ENCODE measurements around the gene NHEJ1. TPM values are rescaled to one million over a fixed set of nuclear protein-coding genes. Genes with fewer than 3 reads are reported as not detected.

NHEJ1 gene
- total RNA-seq, 5 donors from 2014 or later (not counting 1 experiment from before 2014, with no cell fraction given), result 17.3 to 21.1 (median 18.2) TPM

DNA sequence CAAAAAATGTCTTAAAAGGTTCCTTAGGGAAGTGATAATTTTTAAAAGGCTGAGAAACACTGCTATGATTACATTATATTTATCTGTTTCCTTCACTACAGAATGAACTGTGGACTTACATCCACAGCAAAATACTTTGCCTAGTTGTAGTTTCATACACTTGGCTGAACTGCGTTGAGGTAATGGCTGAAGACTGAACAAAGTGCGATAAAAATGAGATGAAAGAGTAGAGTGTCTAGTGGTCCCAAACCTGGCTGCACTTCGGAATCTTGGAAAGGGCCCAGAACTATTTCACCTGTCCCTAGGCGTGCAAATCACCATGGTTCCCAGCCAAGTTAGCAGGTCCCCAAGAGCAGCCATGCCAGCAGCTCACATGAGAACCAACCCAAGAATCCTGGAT is 81.7 kb downstream of the NHEJ1 start:
- Mint-ChIP-seq H3K4me3 (no peak overlapping the region), H3K27ac (no peak overlapping the region), H3K27me3 (no peaks in the 10 kb centered on the region), H3K9me3 (no peaks in the 10 kb centered on the region), H3K36me3 (peaks cover 32% of the 10 kb centered on the region), H3K4me1 (no peaks in the 10 kb centered on the region)
- WGBS (ENCODE audit: insufficient coverage), result 89% methylated on average over 1 of the region's 4 CpGs
- Histone ChIP-seq H3K4me3 (ENCODE audit: control insufficient read depth in 1 of 2, extremely low read depth in 1 of 2, low read length in 1 of 2) (no peak overlapping the region), H3K27ac (ENCODE audit: low read length) (no peak overlapping the region), H3K9me3 (no peaks in the 10 kb centered on the region), H3K4me1 (ENCODE audit: control insufficient read depth in 1 of 2, extremely low read depth in 1 of 2, insufficient read depth in 2 of 2, low read length in 2 of 2) (no peaks in the 10 kb centered on the region), H3K36me3 (ENCODE audit: control insufficient read depth in 2 of 2, extremely low read depth in 1 of 2, insufficient read depth in 1 of 2, low read length in 1 of 2) (peaks cover 5 to 33% of the 10 kb centered on the region in 2 donors), H3K27me3 (replicated peaks in 1 of 2; ENCODE audit: control insufficient read depth in 2 of 2, extremely low read depth in 1 of 2, insufficient read depth in 2 of 2, low read length in 1 of 2) (no peaks in the 10 kb centered on the region)
- POLR2A ChIA-PET, result no interaction called here
- ATAC-seq (replicated peaks in 1 of 4) (no peak), DNase-seq (no peak)
- CTCF ChIA-PET, result no interaction called here

DNA sequence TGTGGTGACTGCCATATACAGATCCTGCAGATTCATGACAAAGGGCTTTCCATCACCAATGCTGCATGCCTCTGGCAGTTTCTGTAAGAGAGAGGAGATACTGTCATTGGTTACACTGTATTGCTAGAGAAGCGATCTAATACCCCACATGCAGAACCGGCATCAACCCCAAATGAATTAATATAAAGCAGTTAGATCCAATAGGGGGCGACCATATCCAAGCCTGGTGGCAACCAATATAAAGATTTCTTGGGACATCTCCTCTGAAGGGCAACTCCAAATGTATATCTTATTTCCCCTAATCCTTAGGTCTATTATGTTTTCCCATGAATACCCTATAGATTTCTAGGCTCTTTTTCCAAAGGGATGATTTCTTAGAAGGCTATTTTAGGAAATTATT is 82.5 kb downstream of the NHEJ1 start:
- H3K9me3 Mint-ChIP-seq, result no peaks in the 10 kb centered on the region
- Histone ChIP-seq H3K27me3 (replicated peaks in 1 of 2; ENCODE audit: control insufficient read depth in 2 of 2, extremely low read depth in 1 of 2, insufficient read depth in 2 of 2, low read length in 1 of 2) (no peaks in the 10 kb centered on the region), H3K4me3 (ENCODE audit: control insufficient read depth in 1 of 2, extremely low read depth in 1 of 2, low read length in 1 of 2) (no peak overlapping the region), H3K4me1 (ENCODE audit: control insufficient read depth in 1 of 2, extremely low read depth in 1 of 2, insufficient read depth in 2 of 2, low read length in 2 of 2) (no peaks in the 10 kb centered on the region), H3K36me3 (ENCODE audit: control insufficient read depth in 2 of 2, extremely low read depth in 1 of 2, insufficient read depth in 1 of 2, low read length in 1 of 2) (peaks cover 5 to 33% of the 10 kb centered on the region in 2 donors), H3K9me3 (no peaks in the 10 kb centered on the region), H3K27ac (ENCODE audit: low read length) (no peak overlapping the region)
- ChIA-PET POLR2A (no interaction called here), CTCF (no interaction called here)
- H3K27ac Mint-ChIP-seq, result no peak overlapping the region
- no CpG with 5 or more reads among the region's 3 CpGs for WGBS (ENCODE audit: insufficient coverage)
- H3K36me3 Mint-ChIP-seq, result peaks cover 34% of the 10 kb centered on the region
- H3K27me3 Mint-ChIP-seq, result no peaks in the 10 kb centered on the region
- H3K4me3 Mint-ChIP-seq, result no peak overlapping the region
- H3K4me1 Mint-ChIP-seq, result no peaks in the 10 kb centered on the region
- no peak for ATAC-seq (replicated peaks in 1 of 4)
- no peak for DNase-seq

DNA sequence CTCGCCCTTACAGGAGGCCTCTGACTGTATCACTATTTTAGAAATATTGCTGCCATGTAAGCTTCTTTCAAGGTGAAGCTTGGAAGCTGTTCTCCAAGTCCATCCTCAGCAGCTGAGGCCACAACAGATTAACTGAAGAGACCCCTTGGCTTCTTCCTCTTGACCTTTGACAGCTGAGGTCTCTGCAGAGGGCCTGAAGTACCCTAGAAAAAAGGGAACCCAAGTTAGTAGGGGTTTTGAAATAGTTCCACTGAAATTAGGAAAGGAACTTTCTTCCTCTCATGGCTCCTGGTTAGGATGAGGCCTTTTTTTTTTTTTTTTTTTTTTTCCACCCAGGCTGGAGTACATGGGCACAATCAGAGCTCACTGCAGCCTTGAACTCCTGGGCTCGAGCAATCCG is 84.4 kb downstream of the NHEJ1 start:
- no peaks in the 10 kb centered on the region for H3K27me3 ChIP-seq (replicated peaks in 1 of 2; ENCODE audit: control insufficient read depth in 2 of 2, extremely low read depth in 1 of 2, insufficient read depth in 2 of 2, low read length in 1 of 2)
- H3K36me3 ChIP-seq (ENCODE audit: control insufficient read depth in 2 of 2, extremely low read depth in 1 of 2, insufficient read depth in 1 of 2, low read length in 1 of 2), result peaks cover 8 to 33% of the 10 kb centered on the region in 2 donors
- no peaks in the 10 kb centered on the region for H3K9me3 ChIP-seq
- no peaks in the 10 kb centered on the region for H3K27me3 Mint-ChIP-seq
- H3K4me1 ChIP-seq (ENCODE audit: control insufficient read depth in 1 of 2, extremely low read depth in 1 of 2, insufficient read depth in 2 of 2, low read length in 2 of 2), result no peaks in the 10 kb centered on the region
- no peak overlapping the region for H3K4me3 ChIP-seq (ENCODE audit: control insufficient read depth in 1 of 2, extremely low read depth in 1 of 2, low read length in 1 of 2)
- ATAC-seq (replicated peaks in 1 of 4) (no peak), DNase-seq (no peak)
- H3K27ac Mint-ChIP-seq, result no peak overlapping the region
- WGBS (ENCODE audit: insufficient coverage), result 100% methylated on average over 1 of the region's 3 CpGs
- H3K4me1 Mint-ChIP-seq, result no peaks in the 10 kb centered on the region
- H3K36me3 Mint-ChIP-seq, result peaks cover 44% of the 10 kb centered on the region
- H3K9me3 Mint-ChIP-seq, result no peaks in the 10 kb centered on the region
- no peak overlapping the region for H3K4me3 Mint-ChIP-seq
- ChIA-PET CTCF (no interaction called here), POLR2A (no interaction called here)
- no peak overlapping the region for H3K27ac ChIP-seq (ENCODE audit: low read length)

DNA sequence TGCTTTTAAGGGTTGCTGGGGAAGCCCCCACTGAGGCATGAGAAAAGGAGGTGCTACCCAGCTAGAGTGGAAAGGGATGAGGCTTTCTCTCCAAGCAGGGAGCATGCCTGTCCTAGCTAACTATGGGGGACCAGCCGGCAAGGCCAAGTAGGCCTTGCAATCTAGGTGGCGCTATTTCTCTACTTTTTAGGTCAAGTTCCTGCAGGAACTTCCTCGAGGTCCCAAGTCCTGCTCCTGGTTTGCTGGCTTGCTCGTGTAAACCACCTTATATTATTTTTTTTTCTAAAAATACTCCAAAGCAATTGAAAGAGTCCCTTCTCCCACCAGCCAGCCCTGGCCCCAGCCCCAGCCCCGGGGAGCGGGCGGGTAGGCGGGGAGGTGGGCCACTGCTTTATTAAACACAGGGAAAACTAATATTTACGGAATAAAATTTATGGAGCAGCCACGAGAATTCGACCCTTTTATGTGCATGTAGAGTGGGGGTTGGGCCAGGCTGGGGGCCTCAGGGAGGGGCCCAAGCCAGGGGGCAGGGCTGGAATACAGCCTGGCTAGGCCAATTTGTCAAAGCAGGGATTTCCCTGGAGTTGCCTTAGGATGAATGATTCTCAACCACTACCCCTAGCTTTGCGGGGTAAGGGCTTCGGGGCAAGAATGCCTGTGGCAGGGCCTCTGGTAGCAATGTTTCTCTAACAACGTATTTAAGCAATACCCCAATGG is 87.0 kb downstream of the NHEJ1 start:
- DNase-seq (peak in 1 of 35 experiments; percentile 36), ATAC-seq (replicated peaks in 1 of 4) (no peak)
- Mint-ChIP-seq H3K4me3 (no peak overlapping the region), H3K36me3 (peaks cover 44% of the 10 kb centered on the region), H3K27ac (no peak overlapping the region), H3K4me1 (no peaks in the 10 kb centered on the region), H3K27me3 (no peaks in the 10 kb centered on the region), H3K9me3 (no peaks in the 10 kb centered on the region)
- no peaks in the 10 kb centered on the region for H3K27me3 ChIP-seq (replicated peaks in 1 of 2; ENCODE audit: control insufficient read depth in 2 of 2, extremely low read depth in 1 of 2, insufficient read depth in 2 of 2, low read length in 1 of 2)
- CTCF ChIA-PET, result no interaction called here
- no peak overlapping the region for H3K27ac ChIP-seq (ENCODE audit: low read length)
- peaks cover 8 to 33% of the 10 kb centered on the region in 2 donors for H3K36me3 ChIP-seq (ENCODE audit: control insufficient read depth in 2 of 2, extremely low read depth in 1 of 2, insufficient read depth in 1 of 2, low read length in 1 of 2)
- H3K4me3 ChIP-seq (ENCODE audit: control insufficient read depth in 1 of 2, extremely low read depth in 1 of 2, low read length in 1 of 2), result no peak overlapping the region
- POLR2A ChIA-PET, result no interaction called here
- H3K4me1 ChIP-seq (ENCODE audit: control insufficient read depth in 1 of 2, extremely low read depth in 1 of 2, insufficient read depth in 2 of 2, low read length in 2 of 2), result no peaks in the 10 kb centered on the region
- H3K9me3 ChIP-seq, result no peaks in the 10 kb centered on the region
- WGBS (ENCODE audit: insufficient coverage), result 56% methylated on average over 7 of the region's 14 CpGs

DNA sequence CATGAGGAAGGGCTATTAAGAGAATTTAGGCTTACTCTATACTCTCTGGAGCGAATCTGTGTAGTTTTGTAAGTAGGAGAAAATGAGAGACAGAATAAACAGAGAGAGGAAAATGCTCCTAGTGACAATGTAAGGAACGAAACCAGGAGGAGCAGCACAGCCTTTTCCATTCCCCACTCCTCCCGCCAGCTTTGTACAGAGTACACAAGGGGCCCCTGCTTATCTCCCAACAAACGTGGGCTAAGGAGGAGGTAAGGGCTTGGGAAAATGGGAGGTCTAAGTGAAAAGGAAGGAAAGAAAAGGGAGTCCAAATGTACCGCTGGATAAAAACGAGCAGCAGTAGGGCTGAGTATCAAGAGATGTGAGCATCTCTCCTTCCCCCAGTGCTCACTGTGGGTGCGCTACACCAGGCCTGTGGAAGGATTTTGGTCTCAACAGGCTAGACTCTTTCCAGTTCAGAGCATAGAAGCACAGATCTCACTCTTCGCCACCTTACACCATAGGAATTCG is 87.8 kb downstream of the NHEJ1 start:
- ChIA-PET POLR2A (no interaction called here), CTCF (interaction anchor here in 1 of 2 donors (1.1 kb wide), 1 partner anchor 18 kb away, joined by 3 read pairs; no protein-coding TSS in a partner anchor)
- no peak overlapping the region for H3K4me3 ChIP-seq (ENCODE audit: control insufficient read depth in 1 of 2, extremely low read depth in 1 of 2, low read length in 1 of 2)
- no peaks in the 10 kb centered on the region for H3K9me3 Mint-ChIP-seq
- 100% methylated on average over 2 of the region's 9 CpGs for WGBS (ENCODE audit: insufficient coverage)
- ATAC-seq (replicated peaks in 1 of 4) (no peak), DNase-seq (no peak)
- H3K36me3 Mint-ChIP-seq, result peaks cover 44% of the 10 kb centered on the region
- peaks cover 8 to 33% of the 10 kb centered on the region in 2 donors for H3K36me3 ChIP-seq (ENCODE audit: control insufficient read depth in 2 of 2, extremely low read depth in 1 of 2, insufficient read depth in 1 of 2, low read length in 1 of 2)
- H3K4me1 ChIP-seq (ENCODE audit: control insufficient read depth in 1 of 2, extremely low read depth in 1 of 2, insufficient read depth in 2 of 2, low read length in 2 of 2), result no peaks in the 10 kb centered on the region
- H3K27ac Mint-ChIP-seq, result no peak overlapping the region
- no peaks in the 10 kb centered on the region for H3K27me3 Mint-ChIP-seq
- no peaks in the 10 kb centered on the region for H3K9me3 ChIP-seq
- H3K4me3 Mint-ChIP-seq, result no peak overlapping the region
- no peaks in the 10 kb centered on the region for H3K27me3 ChIP-seq (replicated peaks in 1 of 2; ENCODE audit: control insufficient read depth in 2 of 2, extremely low read depth in 1 of 2, insufficient read depth in 2 of 2, low read length in 1 of 2)
- H3K4me1 Mint-ChIP-seq, result no peaks in the 10 kb centered on the region
- no peak overlapping the region for H3K27ac ChIP-seq (ENCODE audit: low read length)

DNA sequence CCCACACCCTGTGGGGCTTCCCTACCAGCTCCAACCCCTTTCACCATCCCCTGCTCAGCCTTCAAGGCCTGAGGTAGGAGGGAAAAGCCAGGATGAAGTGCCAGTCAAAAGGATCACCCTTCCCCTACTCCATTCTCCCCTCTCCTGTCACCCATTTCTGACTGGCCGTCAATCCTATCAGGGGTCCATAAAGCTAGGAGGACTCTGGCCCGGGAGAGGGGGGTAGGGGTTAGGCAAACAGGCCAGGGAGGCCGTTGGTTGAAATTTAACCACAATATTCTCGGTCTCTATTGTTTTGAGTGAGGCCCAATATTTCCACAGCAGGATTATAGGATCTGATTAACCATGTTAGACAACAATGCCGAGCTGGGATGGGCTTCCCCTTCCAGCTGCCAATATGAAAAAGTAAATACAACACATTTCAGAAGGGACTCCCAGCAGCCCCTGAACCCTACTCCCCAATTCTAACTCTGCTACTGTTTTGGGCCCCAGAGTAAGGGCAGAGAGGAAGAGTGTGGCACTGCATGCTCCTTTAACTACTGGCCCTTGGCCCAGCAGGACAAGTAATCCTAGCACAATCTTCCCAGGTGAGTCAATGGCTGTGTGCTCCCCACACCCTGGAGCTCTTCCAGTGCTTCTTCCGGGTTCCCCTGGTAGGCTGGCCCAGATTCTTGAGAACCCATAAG is 89.3 kb downstream of the NHEJ1 start:
- no peaks in the 10 kb centered on the region for H3K9me3 Mint-ChIP-seq
- Histone ChIP-seq H3K27ac (ENCODE audit: low read length) (no peak overlapping the region), H3K27me3 (replicated peaks in 1 of 2; ENCODE audit: control insufficient read depth in 2 of 2, extremely low read depth in 1 of 2, insufficient read depth in 2 of 2, low read length in 1 of 2) (no peaks in the 10 kb centered on the region), H3K9me3 (no peaks in the 10 kb centered on the region), H3K4me1 (ENCODE audit: control insufficient read depth in 1 of 2, extremely low read depth in 1 of 2, insufficient read depth in 2 of 2, low read length in 2 of 2) (no peaks in the 10 kb centered on the region), H3K4me3 (ENCODE audit: control insufficient read depth in 1 of 2, extremely low read depth in 1 of 2, low read length in 1 of 2) (no peak overlapping the region), H3K36me3 (ENCODE audit: control insufficient read depth in 2 of 2, extremely low read depth in 1 of 2, insufficient read depth in 1 of 2, low read length in 1 of 2) (peaks cover 3 to 19% of the 10 kb centered on the region in 2 donors)
- no peaks in the 10 kb centered on the region for H3K4me1 Mint-ChIP-seq
- no peak overlapping the region for H3K4me3 Mint-ChIP-seq
- DNase-seq (no peak), ATAC-seq (replicated peaks in 1 of 4) (no peak)
- CTCF ChIA-PET, result interaction anchor here in 1 of 2 donors (0.7 to 1.0 kb wide), 3 partner anchors 9 to 571 kb away, joined by 3 to 4 read pairs (median 3); no protein-coding TSS in a partner anchor
- no peak overlapping the region for H3K27ac Mint-ChIP-seq
- H3K27me3 Mint-ChIP-seq, result no peaks in the 10 kb centered on the region
- POLR2A ChIA-PET, result no interaction called here
- H3K36me3 Mint-ChIP-seq, result peaks cover 38% of the 10 kb centered on the region
- no CpG with 5 or more reads among the region's 6 CpGs for WGBS (ENCODE audit: insufficient coverage)
